Kidney capillary endothelial cell (primary cell): ENCODE results near the gene RREB1.

Source experiments
- DNase-seq: peaks from one replicate; pipeline ENCODE4 v3.0.0-alpha.2; 2018; ENCODE audit warnings: low spot score

The RREB1 gene

GRCh38 chr6:7224731-7225130 is 117.0 kb downstream of the RREB1 start:
- no peak for DNase-seq

DNA sequence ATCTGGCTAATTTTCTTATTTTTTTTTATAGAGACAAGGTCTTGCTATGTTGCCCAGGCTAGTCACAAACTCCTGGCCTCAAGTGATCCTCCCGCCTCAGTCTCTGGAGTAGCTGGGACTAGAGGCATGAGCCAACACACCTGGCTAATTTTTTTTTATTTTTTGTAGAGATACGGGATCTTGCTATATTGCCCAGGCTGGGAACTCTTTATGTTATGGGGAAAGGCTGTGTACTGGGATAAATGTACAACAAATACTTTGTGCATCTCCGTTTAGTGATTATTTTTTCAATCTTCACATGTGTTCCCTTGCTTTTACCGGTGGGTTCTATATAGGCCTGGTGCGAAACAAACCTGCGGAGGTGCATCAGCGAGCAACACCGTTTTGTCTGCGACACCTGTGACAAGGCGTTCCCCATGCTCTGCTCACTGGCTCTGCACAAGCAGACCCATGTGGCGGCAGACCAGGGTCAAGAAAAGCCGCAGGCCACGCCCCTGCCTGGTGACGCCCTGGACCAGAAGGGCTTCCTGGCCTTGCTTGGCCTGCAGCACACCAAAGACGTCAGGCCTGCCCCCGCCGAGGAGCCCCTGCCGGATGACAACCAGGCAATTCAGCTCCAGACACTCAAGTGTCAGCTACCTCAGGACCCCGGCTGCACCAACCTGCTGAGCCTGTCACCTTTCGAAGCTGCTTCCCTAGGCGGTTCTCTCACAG is 121.1 kb downstream of the RREB1 start:
- no peak for DNase-seq

GRCh38 chr6:7229376-7230326 is 121.9 kb downstream of the RREB1 start:
- DNase-seq = no peak

- DNase-seq = no peak
Measured at GRCh38 chr6:7230327-7230691, 122.5 kb downstream of the RREB1 start.

- no peak for DNase-seq
Measured at GRCh38 chr6:7230956-7231713, 123.4 kb downstream of the RREB1 start.

DNA sequence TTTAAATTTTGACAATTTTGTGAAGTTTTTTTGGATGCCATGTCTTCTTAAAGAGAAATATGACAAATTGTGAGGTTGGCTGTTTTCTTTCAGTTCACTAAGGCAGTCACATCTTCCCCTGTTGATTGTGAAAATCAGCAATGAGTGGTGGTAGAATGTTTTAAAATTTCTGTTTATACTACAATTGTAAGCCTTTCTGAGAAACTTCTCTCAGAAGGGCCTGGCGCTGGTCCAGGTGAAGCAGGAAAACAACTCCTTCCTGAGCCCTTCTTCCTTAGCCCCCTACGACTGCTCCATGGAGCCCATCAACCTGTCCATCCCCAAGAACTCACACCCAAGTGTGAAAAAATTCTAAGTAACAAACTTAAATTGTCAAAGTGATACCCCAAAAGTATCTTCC is 124.6 kb downstream of the RREB1 start:
- no peak for DNase-seq

DNA sequence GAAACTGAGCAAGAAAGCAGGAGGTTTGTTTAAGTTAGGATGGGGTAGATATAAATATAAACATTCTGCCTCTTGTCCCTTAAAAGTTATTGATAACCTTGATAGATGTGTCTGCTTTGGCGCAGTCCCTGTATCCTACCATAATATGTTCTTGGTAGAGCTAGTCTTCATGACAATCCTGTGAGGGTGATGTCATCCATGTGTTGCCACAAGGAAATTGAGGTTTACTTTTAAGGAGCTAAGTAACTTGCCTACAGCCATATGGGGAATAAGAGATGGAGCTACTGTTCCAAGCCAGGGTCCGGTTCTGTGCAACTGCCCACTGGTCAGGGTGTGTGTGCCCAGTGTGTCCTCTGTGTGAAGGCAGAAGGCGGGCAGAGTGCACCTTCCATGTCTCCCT is 126.8 kb downstream of the RREB1 start:
- no peak for DNase-seq

DNA sequence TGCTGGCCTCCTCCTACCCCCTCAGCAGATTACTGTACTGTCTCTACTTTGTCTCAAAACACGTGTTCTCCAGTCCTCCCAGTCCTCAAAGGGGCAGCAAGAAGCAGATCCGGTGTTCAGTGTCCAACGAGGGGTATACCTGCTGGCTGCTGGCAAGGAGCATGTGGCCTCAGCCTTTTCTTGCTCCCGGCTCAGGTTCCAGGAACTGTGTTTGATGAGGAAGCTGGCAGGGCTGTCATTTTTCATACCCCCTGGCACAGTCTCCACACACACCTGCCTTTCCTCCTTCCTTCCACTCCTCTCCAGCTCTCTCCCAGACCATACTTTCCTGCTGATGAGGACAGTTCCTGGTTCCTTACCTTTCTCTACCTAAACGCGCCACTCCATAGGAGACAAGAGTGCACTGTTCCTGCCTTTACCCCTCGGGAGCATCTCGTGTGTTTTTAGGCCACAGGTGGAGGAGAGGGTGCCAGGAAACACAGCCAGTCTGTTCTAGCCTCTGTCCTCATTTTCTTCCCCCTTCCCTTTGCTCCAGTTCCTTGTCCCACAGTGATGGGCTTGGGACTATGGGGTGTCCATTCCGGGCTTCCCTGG is 128.0 kb downstream of the RREB1 start:
- DNase-seq = no peak

GRCh38 chr6:7236306-7237209 is 128.8 kb downstream of the RREB1 start:
- no peak for DNase-seq

DNA sequence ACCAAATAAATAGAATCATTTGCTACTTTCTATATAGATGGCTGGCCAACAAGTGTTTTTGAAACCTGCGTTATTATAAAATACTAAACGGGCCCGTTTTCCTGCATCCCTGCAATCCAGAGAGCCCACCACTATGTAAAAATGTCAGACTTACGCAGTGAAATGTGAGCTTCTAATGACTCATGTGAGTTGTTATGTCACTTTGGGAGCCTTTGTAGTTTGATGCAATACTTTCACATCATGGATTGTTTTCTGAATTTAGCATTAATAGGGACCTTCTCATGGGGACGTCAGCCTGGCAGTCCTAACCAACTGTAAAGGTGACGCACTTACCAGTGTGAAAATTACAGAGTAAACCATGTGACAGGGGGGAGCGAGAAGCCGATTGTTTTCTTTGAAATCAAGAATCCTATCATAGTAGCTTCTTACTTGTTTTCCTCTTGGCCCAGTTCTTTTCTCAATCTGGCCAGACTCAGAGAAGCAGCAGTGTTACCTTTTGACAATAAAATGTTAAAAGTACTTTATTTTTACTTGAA is 130.0 kb downstream of the RREB1 start:
- no peak for DNase-seq

DNA sequence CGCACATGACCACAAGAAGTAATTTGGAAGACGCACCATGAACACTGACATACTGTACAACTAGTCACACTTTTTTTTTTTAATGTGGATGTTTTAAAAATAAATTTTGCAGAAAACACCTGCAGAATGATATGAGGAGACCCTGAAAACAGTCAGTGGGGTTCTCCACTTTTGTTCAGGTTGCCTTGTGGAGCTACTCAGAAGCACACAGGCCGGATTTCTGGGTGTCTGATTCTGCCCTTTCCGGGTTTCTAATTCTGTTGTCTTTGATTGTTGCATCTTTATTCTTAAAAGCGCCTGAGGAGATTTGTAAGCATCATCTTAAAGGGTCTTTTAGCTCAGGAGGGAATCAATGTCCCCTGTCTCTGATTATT is 130.8 kb downstream of the RREB1 start:
- DNase-seq = no peak

DNA sequence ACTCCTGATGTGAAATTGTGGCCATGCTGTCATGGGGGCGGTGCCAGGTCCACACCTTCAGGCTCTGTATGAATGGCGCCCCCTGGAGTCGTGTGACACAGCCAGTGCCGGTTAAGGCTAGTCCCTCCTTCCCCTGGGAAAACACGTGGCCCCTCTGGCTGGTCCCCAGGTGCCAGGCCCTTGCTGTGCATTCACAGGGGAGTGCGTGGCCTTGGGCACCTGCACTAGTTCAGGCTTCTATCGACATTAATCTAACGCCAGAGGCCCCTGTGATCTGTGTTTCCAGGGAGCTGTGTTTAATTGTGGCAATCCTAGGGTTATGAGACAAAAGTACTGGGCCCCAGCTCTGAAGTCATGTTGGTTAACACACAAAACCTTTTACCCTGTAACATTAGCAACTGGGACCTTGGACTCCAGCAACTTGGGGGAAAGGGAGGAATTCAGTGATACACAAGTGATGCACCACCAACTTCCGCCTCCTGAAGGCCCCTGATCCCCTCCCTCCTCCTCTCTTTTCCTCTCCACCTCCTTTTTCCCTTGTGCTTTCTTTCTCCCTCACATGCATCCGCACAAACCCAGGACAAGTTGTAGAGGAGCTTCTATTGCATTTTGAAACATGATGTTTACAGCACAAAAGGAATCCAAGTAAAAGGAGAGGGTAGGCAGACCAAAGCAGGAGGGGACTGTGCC is 131.3 kb downstream of the RREB1 start:
- peak; percentile 38 for DNase-seq

DNA sequence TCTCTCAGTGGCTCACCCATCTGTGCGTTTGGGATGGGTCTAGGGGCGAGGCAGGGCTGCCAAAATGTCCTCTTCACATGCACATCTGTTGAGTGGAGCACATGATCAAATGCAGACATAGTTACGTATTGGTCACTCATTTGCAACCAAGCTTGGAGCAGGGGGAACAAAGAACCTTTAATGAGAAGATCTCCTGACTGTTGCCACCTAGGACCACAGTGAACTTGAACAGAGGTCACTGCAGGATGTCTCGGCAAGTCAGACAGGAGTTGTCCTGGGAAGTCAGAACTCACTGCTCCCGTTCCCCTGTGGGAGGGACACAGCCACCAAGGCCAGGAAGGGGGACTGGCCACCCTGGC is 131.8 kb downstream of the RREB1 start:
- no peak for DNase-seq

DNA sequence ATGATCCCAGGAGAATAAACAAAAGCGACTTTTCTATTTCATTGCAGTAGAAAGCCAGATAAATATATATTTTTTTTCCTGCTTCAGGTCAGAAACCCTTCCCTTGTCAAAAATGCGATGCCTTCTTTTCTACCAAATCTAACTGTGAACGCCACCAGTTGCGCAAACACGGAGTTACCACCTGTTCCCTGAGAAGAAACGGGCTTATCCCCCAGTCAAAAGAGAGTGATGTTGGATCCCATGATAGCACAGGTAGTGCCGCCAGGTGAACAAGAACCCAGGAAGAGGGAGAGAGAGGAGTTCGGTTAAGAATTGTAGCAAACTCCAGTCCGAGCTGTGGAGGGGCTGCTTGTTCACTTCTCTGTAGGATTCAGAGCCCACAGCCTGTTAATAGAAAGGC is 132.6 kb downstream of the RREB1 start:
- DNase-seq = no peak

DNA sequence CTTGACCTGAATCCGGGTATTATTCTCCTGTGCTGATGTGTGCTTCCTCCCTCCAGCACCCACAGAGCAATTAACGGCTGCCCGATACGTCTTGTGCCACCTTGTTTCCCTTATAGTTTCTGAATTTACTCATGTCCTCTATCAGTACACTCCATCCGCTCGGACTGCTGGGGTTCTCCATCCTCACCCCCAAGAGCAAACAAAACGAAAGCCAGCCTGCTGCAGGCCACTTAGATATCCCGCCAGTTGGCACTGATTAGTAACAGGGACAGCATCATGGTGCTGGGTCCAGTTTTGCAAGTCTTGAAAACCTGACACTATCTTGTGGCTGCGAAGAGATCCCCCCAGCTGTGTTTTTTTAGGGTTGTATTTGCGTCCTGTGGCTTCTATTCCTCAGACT is 133.4 kb downstream of the RREB1 start:
- no peak for DNase-seq

GRCh38 chr6:7241709-7242645 is 134.2 kb downstream of the RREB1 start:
- DNase-seq = no peak

GRCh38 chr6:7242835-7243178 is 135.0 kb downstream of the RREB1 start:
- DNase-seq = no peak

DNA sequence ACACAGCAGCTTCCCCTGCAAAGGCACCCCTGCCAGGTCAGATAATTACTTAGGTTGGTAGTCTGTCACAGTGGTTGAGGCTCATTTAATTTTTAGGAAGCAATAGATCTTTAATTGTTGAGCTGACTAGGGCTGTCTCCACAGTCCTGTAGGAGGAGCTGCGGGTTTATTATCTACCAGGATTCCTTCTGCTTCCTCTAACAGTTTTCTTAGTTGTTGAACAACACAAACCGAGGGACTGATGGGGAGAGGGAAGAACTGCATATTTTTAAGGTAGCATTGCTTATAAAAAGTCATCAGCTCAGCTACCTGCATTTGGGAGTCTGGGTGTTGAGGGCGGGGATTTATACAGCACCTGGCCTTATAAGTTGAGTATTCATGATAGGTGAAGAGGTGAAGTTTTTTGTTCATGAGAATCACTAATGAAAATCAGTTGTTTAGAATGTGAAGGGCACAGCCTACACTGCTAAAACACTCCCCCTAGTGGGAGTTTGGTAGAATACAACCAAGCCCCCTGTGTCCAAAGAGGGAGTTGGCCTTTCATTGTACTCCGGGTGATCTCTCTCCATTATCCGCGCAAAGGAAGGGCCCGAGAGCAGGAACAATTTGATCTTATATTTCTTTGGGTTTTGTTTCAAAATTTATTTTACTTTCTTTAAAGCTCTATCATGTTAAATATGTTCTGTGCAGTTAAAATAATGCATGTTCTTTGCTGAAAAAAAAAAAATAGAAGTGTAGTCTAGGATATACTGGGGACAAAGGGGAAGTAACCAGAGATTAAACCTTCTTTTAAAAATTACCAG is 135.6 kb downstream of the RREB1 start:
- peak; percentile 67 for DNase-seq
